BJ (cell line): Measurements from ENCODE around the gene MANBA. TPM values are rescaled to one million over a fixed set of nuclear protein-coding genes. Genes with fewer than 3 reads are reported as not detected.
A peak's percentile ranks its signal among the peaks of the same experiment; 100 is the strongest.

ENCODE experiments used
- CTCF ChIA-PET: fragments of 350-600 bp; formaldehyde crosslinking; extraction: SDS; loops from one replicate; lab custom pipeline; 2021; ENCODE audit warnings: antibody characterized with exemption, inconsistent platforms; lab: Yijun Ruan, JAX
- POLR2A ChIA-PET: fragments of 300-600 bp; sonication (Branson Sonifier 250); formaldehyde crosslinking; extraction: SDS; loops from one replicate; lab custom pipeline; 2021; ENCODE audit warnings: antibody characterized with exemption; lab: Charles Lee
- DNase-seq: peaks from one replicate; pipeline ENCODE4 v3.0.0-alpha.2; 2011; ENCODE audit warnings: low read depth
- H3K27me3 ChIP-seq: 2 replicates; pipeline ENCODE4 v1.6.0; 2011; ENCODE audit warnings: low read length; ENCODE audit not compliant: control insufficient read depth, insufficient read depth
- H3K36me3 ChIP-seq: 2 replicates; pipeline ENCODE4 v1.5.1; 2011; ENCODE audit warnings: low read length; ENCODE audit not compliant: control insufficient read depth, insufficient read depth
- H3K4me3 ChIP-seq: 2 replicates; pipeline ENCODE4 v1.5.1; 2011; ENCODE audit warnings: low read depth, mild to moderate bottlenecking, control low read depth, low read length
- CTCF ChIP-seq: IDR thresholded peaks from 2 replicates; pipeline ENCODE4 v1.5.1; 2011; ENCODE audit warnings: low read depth, mild to moderate bottlenecking, control low read depth, inconsistent platforms, low read length, moderate library complexity; ENCODE audit not compliant: insufficient read depth
- polyA plus RNA-seq: library from polyadenylated mRNA; depleted of rRNA; stranded (reverse); fragments of >200 nt; gene quantifications from 2 replicates; pipeline ENCODE4 v1.2.3, GENCODE V29; 2011

The MANBA gene
- polyA plus RNA-seq, 1 experiment: 6.3 TPM

GRCh38 chr4:102657206-102657605 lies 103.6 kb downstream of the MANBA start:
- H3K27me3 ChIP-seq: no peaks in the 10 kb centered on the region
- CTCF ChIA-PET: no interaction called here
- POLR2A ChIA-PET: no interaction called here

GRCh38 chr4:102647117-102647516 lies 113.7 kb downstream of the MANBA start:
- H3K36me3 ChIP-seq: no peaks in the 10 kb centered on the region
- no peak for DNase-seq
- TF ChIP-seq CTCF: no peak
- H3K4me3 ChIP-seq: no peak overlapping the region
- ChIA-PET CTCF (no interaction called here), POLR2A (no interaction called here)
- no peaks in the 10 kb centered on the region for H3K27me3 ChIP-seq

More at GRCh38 chr4:102657206-102657605, 103.6 kb downstream of the MANBA start:
- TF ChIP-seq CTCF: no peak
- Histone ChIP-seq H3K4me3 (no peak overlapping the region), H3K36me3 (no peaks in the 10 kb centered on the region; the same call in 1 of the 2 replicates)
- DNase-seq: no peak

- Histone ChIP-seq H3K36me3 (no peaks in the 10 kb centered on the region), H3K27me3 (no peaks in the 10 kb centered on the region), H3K4me3 (no peak overlapping the region)
- ChIA-PET POLR2A (no interaction called here), CTCF (interaction anchor here (1.0 kb wide), 1 partner anchor 22 kb away, joined by 3 read pairs; no protein-coding TSS in a partner anchor)
- DNase-seq: no peak
- TF ChIP-seq CTCF: no peak
Measured at GRCh38 chr4:102642631-102643298, 118.0 kb downstream of the MANBA start.

GRCh38 chr4:102641793-102642192 lies 119.0 kb downstream of the MANBA start:
- no peak overlapping the region for H3K4me3 ChIP-seq
- no peaks in the 10 kb centered on the region for H3K27me3 ChIP-seq
- TF ChIP-seq CTCF: no peak
- POLR2A ChIA-PET: no interaction called here
- CTCF ChIA-PET: no interaction called here
- no peak for DNase-seq
- no peaks in the 10 kb centered on the region for H3K36me3 ChIP-seq

- H3K4me3 ChIP-seq: no peak overlapping the region
- ChIA-PET POLR2A (no interaction called here), CTCF (interaction anchor here (0.7 kb wide), 1 partner anchor 20 kb away, joined by 3 read pairs; no protein-coding TSS in a partner anchor)
- DNase-seq: peak; percentile 28
- H3K36me3 ChIP-seq: no peaks in the 10 kb centered on the region
- no peaks in the 10 kb centered on the region for H3K27me3 ChIP-seq
- TF ChIP-seq CTCF: no peak
Measured at GRCh38 chr4:102640669-102641068, 120.1 kb downstream of the MANBA start.
